GM23248 (cell line): Measurements from ENCODE around the gene RXRA.

ENCODE experiments used
- EZH2 ChIP-seq: fragments of 200-600 bp; sonication (generic); IDR thresholded peaks from 2 replicates; pipeline ENCODE4 v1.6.1; 2018; ENCODE audit warnings: antibody characterized with exemption, mild to moderate bottlenecking; ENCODE audit not compliant: insufficient read depth, poor library complexity, severe bottlenecking
- EZH2phosphoT487 ChIP-seq: fragments of 200-600 bp; sonication (generic); IDR thresholded peaks from 2 replicates; pipeline ENCODE4 v1.6.1; 2018; ENCODE audit warnings: antibody characterized with exemption, moderate library complexity, mild to moderate bottlenecking, low read depth; ENCODE audit not compliant: insufficient read depth

- TF ChIP-seq EZH2 (no peak), EZH2phosphoT487 (no peak)
Observed at GRCh38 chr9:134414900-134415425, 88.7 kb downstream of the RXRA start.
